NCI-H2171 treated with DMSO at 0.1 percent for 48 hours (cell line): ENCODE measurements around the gene NOS3.
A peak's percentile ranks its signal among the peaks of the same experiment; 100 is the strongest.

ENCODE experiments used
- DNase-seq: peaks from one replicate; lab custom pipeline; 2025; lab: John Stamatoyannopoulos, UW

Gene NOS3

DNA sequence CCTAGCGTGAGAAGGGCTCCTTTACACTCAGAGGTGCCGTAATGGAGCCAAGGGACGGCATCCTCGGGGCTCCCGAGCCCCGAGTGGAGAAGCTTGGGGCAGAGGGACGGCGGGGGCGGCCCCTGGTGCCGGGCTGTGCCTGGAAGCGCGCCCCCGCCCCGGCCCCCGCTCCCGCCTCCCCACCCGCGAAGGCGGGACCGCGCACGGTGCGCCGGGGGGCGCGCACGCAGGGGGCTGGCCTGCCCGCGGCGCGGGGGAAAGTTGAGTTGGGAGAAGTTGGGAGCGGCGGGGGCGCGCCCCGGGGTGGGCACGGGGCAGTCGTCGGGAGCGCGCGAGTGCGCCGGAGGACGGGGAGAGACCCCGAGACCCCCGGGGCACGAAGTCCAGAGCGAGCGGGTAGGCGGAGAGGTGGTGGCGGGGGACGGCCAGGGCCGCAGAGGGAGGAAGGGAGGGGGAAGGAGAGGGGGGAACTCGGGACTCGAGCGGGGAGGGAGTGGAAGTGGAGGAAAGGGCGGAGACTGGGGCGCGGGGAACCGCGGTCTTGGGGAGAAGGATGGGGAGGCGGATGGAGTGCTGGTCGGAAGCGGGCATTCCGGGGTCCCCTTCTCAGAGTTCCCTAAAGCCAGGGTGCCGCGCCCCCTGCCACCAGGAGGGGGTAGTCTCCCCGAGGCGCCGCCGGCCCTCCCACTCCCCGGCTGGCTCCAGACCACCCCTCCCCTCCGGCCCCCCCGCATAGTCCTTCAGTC lies 68.7 kb downstream of the NOS3 start, which contains the start of gene SLC4A2:
TSS of gene SLC4A2 (plus strand) at position 223 of the 746 bp plus-strand sequence. CDS start 2,399 bp downstream, outside the sequence.
- DNase-seq = peak; percentile 38

DNA sequence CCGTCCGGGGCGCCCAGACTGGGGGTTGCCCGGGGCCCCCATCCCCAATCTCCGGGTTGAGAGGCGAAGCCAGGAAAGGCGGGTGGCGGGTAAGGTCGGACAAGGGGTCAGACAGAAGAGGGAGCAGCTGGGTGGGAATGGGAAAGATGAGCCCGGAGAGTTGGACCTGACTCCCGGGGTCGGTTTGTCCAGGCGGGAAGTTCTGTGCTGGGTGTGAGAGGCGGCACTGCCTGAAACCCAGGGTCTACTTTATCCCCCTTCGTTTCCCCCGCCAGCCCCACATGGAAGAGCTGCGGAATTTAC lies 69.2 kb downstream of the NOS3 start:
- DNase-seq = no peak

DNA sequence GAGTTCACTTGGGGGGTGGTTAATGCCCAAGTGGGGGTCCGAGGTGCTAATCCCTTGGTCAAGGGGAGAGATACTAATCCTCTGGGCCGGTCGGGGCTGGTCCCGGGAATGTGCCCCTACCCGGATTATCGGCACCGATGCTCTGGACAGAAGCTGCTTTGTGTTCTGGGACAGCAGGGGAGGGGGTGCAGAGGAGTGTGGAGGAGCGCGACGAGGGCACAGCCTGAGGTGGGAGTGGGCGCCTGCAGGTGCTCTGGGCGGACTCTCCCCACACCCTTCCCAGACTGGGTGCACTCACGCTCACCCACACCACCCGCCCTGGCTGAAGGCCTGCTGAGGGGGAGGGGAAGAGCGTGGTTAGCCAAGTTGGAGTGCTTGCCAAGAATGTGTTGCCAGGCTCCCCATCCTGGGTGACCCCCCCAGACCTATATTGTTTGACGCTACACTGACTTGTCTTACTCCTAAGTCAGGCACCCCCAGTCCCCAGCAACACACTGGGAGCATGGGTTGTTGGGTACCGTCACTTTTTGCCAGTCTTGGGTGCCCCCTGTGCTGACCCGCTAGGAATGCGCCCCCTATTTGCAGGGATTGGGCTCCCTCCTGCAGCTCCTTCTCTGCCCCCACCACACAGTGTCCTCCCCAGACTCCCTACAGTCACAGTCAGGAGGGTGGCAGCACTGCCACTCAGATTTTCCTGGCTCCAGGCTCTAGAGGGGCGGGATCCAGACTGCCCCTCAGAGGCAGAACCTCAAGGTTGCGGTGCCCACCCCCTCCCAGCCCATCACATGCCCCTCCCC lies 69.8 kb downstream of the NOS3 start:
- DNase-seq = peak; percentile 13

DNA sequence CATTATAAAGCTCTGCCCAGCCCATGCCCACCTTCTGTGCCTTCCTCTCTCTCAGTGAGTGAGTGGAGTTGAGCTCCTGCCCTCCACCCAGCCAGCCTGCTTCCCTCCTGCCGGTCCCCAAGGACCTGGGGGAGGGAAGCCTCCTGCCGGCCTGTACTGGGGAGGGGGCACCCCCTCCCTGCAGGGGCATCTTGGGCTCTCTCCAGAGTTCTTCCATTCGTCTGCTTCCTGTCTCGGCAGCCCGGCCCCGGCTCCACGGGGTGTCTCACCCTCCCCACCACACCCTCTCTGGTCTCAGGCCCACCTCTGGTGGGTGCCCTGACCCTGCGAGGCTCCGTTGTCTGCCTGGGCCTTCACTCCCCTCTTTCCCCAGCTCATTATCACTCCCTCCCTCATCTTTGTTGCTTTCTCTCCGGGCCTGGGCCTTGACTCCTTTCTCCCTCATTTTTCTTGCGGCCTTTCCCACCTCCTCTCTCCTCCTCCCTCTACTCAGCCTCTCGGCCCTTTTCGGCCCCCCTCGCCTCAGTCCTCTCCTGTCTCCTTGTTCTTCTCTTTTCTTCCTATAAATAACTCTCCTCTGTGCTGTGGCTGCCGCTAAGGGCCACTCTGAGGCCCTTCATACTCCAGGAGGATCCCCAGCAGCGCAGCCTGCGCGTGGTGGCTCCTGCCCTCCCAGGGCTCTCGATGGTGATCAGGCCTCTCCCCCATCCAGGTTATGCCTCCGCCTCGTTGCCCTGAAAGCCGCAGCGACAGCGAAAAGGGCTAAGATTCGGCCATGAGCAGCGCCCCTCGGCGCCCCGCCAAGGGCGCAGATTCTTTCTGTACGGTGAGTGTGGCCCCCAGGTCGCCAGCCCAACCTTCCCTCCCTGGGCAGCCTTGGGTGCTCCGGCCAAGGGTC lies 70.6 kb downstream of the NOS3 start:
- DNase-seq = no peak

DNA sequence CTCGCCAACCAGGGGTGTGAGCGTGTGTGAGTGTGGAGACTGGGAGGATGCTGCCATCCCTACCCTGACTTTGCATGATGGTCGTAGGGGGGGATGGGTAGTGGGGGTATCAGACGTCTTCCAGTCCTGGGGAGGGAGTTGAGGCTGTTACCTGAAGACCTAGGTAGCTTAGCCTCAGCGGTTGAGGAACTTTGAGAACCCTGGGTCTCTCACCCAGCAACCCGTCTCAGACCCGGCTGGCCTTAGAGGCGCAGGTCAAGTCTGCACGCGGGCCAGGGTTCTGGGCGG lies 71.2 kb downstream of the NOS3 start:
- DNase-seq = no peak

DNA sequence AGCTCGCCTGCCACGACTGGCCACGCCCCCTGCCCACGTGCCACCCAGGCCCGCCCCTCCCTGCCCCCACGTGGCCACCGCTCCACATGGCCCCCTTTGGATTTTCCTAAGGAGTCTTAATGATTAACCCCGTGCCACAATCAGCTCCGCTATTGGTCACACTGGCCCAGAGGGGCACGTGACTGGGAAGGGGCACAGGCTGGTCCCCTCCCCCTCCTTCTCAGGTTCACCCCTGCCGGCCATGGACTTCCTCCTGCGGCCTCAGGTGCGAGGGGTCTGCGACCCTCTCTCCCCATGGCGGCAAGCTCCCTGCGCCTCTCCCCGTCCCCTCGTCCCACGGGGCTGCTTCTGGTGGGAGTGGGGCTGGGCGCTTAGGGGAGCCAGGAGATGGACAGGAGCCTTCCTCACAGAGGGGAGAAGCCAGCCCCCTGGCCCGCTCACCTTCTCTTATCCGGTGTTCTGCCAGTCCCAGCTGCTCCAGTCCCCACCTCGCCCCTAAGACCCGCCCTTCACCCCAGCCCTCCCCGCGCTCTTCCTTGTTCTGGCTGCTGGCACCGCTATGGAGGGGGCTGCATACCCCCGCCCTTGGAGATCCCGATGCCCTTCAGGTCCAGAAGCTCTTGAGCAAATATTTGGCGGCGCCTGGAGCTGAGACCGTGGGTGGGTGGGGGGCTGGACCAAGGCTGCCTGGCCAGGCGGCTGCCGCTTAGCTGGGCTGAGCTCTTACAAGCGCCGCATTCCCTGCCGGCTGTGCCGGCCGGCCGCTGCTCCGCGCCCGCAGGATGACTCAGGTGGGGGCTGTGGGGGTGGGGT lies 71.8 kb downstream of the NOS3 start:
- no peak for DNase-seq

DNA sequence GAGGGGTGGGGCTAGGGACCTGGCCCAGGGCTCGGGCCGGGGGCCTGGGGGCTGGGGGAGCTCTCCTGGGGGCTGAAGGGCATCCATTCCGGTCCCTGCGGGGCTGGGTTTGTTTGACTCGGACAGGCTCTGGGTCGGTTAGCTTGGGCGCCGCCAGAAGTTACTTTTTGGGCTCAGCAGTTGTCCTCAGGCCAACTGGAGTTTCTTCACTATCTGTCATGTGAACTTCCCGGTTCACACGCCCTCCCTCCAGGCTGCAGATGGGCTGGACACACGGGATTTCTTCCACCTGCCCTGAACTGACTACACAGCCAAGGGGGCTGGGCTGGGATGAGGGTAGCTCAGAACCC lies 72.4 kb downstream of the NOS3 start:
- DNase-seq = no peak
